Liver (tissue), 9 donors: ENCODE measurements around the gene CDK5R1. TPM values are rescaled to one million over a fixed set of nuclear protein-coding genes. Genes with fewer than 3 reads are reported as not detected.
A peak's percentile ranks its signal among the peaks of the same experiment; 100 is the strongest.

ENCODE experiments used
- DNase-seq: peaks from one replicate; pipeline ENCODE4 v3.0.0-alpha.2; 2017; ENCODE audit warnings: low spot score
- H3K27ac ChIP-seq, 2 donors: one replicate each; pipeline ENCODE4 v1.7.0; 2013; ENCODE audit warnings: inconsistent platforms in 2 of 2, low read length in 2 of 2, control low read depth in 1 of 2, low read depth in 1 of 2, mild to moderate bottlenecking in 1 of 2
- H3K27me3 ChIP-seq, 4 donors: one replicate each; pipeline versions ENCODE4 v1.6.1 to v1.7.0; 2013; ENCODE audit warnings: low read length in 3 of 4, inconsistent platforms in 1 of 4, mild to moderate bottlenecking in 1 of 4, moderate library complexity in 1 of 4; ENCODE audit not compliant: control insufficient read depth in 4 of 4, insufficient read depth in 4 of 4
- H3K36me3 ChIP-seq, 4 donors: one replicate each; pipeline versions ENCODE4 v1.6.1 to v1.7.0; 2013; ENCODE audit warnings: low read length in 3 of 4, mild to moderate bottlenecking in 3 of 4, low read depth in 1 of 4, moderate library complexity in 1 of 4; ENCODE audit not compliant: control insufficient read depth in 4 of 4, insufficient read depth in 3 of 4
- H3K4me1 ChIP-seq, 4 donors: one replicate each; pipeline versions ENCODE4 v1.6.1 to v1.7.0; 2013; ENCODE audit warnings: low read length in 3 of 4, mild to moderate bottlenecking in 3 of 4, moderate library complexity in 1 of 4; ENCODE audit not compliant: control insufficient read depth in 4 of 4, insufficient read depth in 4 of 4
- H3K4me3 ChIP-seq, 3 donors: one replicate each; pipeline versions ENCODE4 v1.6.1 to v1.7.0; 2013; ENCODE audit warnings: low read length in 3 of 3, control low read depth in 1 of 3, low read depth in 1 of 3, mild to moderate bottlenecking in 1 of 3
- H3K9ac ChIP-seq, 2 donors: one replicate each; pipeline ENCODE4 v1.7.0; 2013; ENCODE audit warnings: low read length in 2 of 2, mild to moderate bottlenecking in 2 of 2, moderate library complexity in 2 of 2, control low read depth in 1 of 2, low read depth in 1 of 2
- H3K9me3 ChIP-seq, 4 donors: one replicate each; pipeline versions ENCODE4 v1.6.1 to v1.7.0; 2013; ENCODE audit warnings: low read length in 3 of 4; ENCODE audit not compliant: control insufficient read depth in 4 of 4
- EGR1 ChIP-seq, 2 donors: IDR thresholded peaks; 2 replicates each; pipeline ENCODE4 v1.6.1; 2016 to 2018; ENCODE audit warnings: antibody characterized with exemption in 2 of 2, low read depth in 2 of 2
- FOXA1 ChIP-seq: IDR thresholded peaks from 2 replicates; pipeline ENCODE4 v1.6.1; 2016; ENCODE audit warnings: antibody characterized with exemption
- FOXA2 ChIP-seq: IDR thresholded peaks from 2 replicates; pipeline ENCODE4 v1.6.1; 2016; ENCODE audit warnings: antibody characterized with exemption
- GABPA ChIP-seq, 2 donors: IDR thresholded peaks in 1 of 2; conservative IDR thresholded peaks in 1 of 2; 2 replicates each; pipeline ENCODE4 v1.6.1; 2016; ENCODE audit warnings: antibody characterized with exemption in 2 of 2, mild to moderate bottlenecking in 1 of 2, moderate library complexity in 1 of 2
- HNF4A ChIP-seq, 2 donors: conservative IDR thresholded peaks; 2 replicates each; pipeline ENCODE4 v1.6.1; 2016; ENCODE audit warnings: antibody characterized with exemption in 2 of 2, mild to moderate bottlenecking in 2 of 2
- HNF4G ChIP-seq: IDR thresholded peaks from 2 replicates; pipeline ENCODE4 v1.6.1; 2016; ENCODE audit warnings: antibody characterized with exemption
- JUND ChIP-seq, 2 donors: IDR thresholded peaks; 2 replicates each; pipeline ENCODE4 v1.6.1; 2016; ENCODE audit warnings: antibody characterized with exemption in 2 of 2
- NR2F2 ChIP-seq: IDR thresholded peaks from 2 replicates; pipeline ENCODE4 v1.6.1; 2016; ENCODE audit warnings: antibody characterized with exemption
- RAD21 ChIP-seq, 2 donors: IDR thresholded peaks; 2 replicates each; pipeline ENCODE4 v1.6.1; 2016; ENCODE audit warnings: antibody characterized with exemption in 2 of 2, mild to moderate bottlenecking in 2 of 2
- RXRA ChIP-seq, 2 donors: IDR thresholded peaks; 2 replicates each; pipeline ENCODE4 v1.6.1; 2017 to 2018; ENCODE audit warnings: antibody characterized with exemption in 2 of 2, mild to moderate bottlenecking in 1 of 2
- TAF1 ChIP-seq: conservative IDR thresholded peaks from 2 replicates; pipeline ENCODE4 v1.6.1; 2016; ENCODE audit warnings: antibody characterized with exemption, mild to moderate bottlenecking
- YY1 ChIP-seq: IDR thresholded peaks from 2 replicates; pipeline ENCODE4 v1.6.1; 2016; ENCODE audit warnings: antibody characterized with exemption, mild to moderate bottlenecking
- WGBS: extraction: QIAGEN DNeasy Blood & Tissue Kit; methylation state at CpG from one replicate; pipeline ENCODE4 v1.1.7; 2013; 5-methylcytosine and 5-hydroxymethylcytosine counted together
- polyA plus RNA-seq, 2 donors: library from polyadenylated mRNA; stranded (reverse) in 1 of 2; unstranded in 1 of 2; fragments of 200-250 nt in 1 of 2; fragments of >200 nt in 1 of 2; fragmentation: Nextera tagmentation in 1 of 2; extraction: Ambion mirVana in 1 of 2; gene quantifications; one replicate each; pipeline versions ENCODE4 v1.2.1 to v1.2.3, GENCODE V29; 2013 to 2015
- total RNA-seq, 2 donors: library from RNA; depleted of rRNA; stranded (reverse); fragments of >200 nt; gene quantifications; one replicate each; pipeline ENCODE4 v1.2.3, GENCODE V29; 2014
- TF ChIP-seq, protein P1 (sequence below): IDR thresholded peaks from 2 replicates; pipeline ENCODE4 v1.6.1; 2016; ENCODE audit warnings: antibody characterized with exemption
- TF ChIP-seq, protein P2 (sequence below): IDR thresholded peaks from 2 replicates; pipeline ENCODE4 v1.6.1; 2016; ENCODE audit warnings: antibody characterized with exemption
- TF ChIP-seq, protein P3 (sequence below): IDR thresholded peaks from 2 replicates; pipeline ENCODE4 v1.6.1; 2016; ENCODE audit warnings: antibody characterized with exemption, mild to moderate bottlenecking
- TF ChIP-seq, protein P4 (sequence below): IDR thresholded peaks from 2 replicates; pipeline ENCODE4 v1.6.1; 2016; ENCODE audit warnings: antibody characterized with exemption
- TF ChIP-seq, protein P5 (sequence below): fragments of 150-350 bp; IDR thresholded peaks from 2 replicates; pipeline ENCODE4 v1.5.1; 2017; ENCODE audit warnings: improper control_type of control experiment, low read depth, low read length; ENCODE audit not compliant: missing input control
- donor health status: healthy.
- donor health status: healthy.
- donor health status: healthy.
- donor health status: healthy.
- donor health status: healthy.

CDK5R1 gene
- total and polyA plus RNA-seq, 4 donors, result 0.08 to 0.93 (median 0.64) TPM

DNA sequence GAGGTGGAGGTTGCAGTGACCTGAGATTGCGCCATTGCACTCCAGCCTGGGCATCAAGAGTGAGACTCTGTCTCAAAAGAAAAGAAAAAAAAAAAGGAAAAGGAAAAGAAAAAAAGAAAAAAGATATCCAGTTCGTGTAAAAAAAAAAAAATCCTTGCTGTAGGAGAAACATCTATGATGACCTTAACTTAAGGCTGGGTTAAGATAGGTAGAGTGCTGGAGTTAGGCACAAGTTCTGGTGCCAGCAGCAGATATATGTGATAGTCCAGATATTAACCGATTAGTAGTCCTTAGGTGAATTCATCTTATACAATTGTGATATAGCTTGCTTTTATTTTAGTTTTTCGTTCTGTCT, 25.3 kb upstream of the CDK5R1 start:
- no peaks in the 10 kb centered on the region for H3K27me3 ChIP-seq
- no peaks in the 10 kb centered on the region for H3K4me1 ChIP-seq
- WGBS, result 79% methylated on average over 4 of the region's 4 CpGs
- peaks cover 16 to 54% (median 38%) of the 10 kb centered on the region in 4 donors for H3K36me3 ChIP-seq
- H3K9me3 ChIP-seq, result no peaks in the 10 kb centered on the region
- no peak overlapping the region for H3K9ac ChIP-seq
- no peak overlapping the region for H3K27ac ChIP-seq
- no peak for DNase-seq
- no peak overlapping the region for H3K4me3 ChIP-seq
- TF ChIP-seq YY1 (no peak), JUND (IDR thresholded peaks at IDR 0.05) (no peak), NR2F2 (no peak), FOXA1 (no peak), GABPA (IDR thresholded peaks at IDR 0.05 in 1 of 2, conservative IDR thresholded peaks at IDR 0.05 in 1 of 2) (no peak), TAF1 (no peak), FOXA2 (no peak), RAD21 (IDR thresholded peaks at IDR 0.05) (no peak), HNF4G (no peak)
- TF ChIP-seq, protein P1, sequence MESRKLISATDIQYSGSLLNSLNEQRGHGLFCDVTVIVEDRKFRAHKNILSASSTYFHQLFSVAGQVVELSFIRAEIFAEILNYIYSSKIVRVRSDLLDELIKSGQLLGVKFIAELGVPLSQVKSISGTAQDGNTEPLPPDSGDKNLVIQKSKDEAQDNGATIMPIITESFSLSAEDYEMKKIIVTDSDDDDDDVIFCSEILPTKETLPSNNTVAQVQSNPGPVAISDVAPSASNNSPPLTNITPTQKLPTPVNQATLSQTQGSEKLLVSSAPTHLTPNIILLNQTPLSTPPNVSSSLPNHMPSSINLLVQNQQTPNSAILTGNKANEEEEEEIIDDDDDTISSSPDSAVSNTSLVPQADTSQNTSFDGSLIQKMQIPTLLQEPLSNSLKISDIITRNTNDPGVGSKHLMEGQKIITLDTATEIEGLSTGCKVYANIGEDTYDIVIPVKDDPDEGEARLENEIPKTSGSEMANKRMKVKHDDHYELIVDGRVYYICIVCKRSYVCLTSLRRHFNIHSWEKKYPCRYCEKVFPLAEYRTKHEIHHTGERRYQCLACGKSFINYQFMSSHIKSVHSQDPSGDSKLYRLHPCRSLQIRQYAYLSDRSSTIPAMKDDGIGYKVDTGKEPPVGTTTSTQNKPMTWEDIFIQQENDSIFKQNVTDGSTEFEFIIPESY, result no peak
- TF ChIP-seq, protein P2, sequence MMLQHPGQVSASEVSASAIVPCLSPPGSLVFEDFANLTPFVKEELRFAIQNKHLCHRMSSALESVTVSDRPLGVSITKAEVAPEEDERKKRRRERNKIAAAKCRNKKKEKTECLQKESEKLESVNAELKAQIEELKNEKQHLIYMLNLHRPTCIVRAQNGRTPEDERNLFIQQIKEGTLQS, result no peak
- TF ChIP-seq, protein P3, sequence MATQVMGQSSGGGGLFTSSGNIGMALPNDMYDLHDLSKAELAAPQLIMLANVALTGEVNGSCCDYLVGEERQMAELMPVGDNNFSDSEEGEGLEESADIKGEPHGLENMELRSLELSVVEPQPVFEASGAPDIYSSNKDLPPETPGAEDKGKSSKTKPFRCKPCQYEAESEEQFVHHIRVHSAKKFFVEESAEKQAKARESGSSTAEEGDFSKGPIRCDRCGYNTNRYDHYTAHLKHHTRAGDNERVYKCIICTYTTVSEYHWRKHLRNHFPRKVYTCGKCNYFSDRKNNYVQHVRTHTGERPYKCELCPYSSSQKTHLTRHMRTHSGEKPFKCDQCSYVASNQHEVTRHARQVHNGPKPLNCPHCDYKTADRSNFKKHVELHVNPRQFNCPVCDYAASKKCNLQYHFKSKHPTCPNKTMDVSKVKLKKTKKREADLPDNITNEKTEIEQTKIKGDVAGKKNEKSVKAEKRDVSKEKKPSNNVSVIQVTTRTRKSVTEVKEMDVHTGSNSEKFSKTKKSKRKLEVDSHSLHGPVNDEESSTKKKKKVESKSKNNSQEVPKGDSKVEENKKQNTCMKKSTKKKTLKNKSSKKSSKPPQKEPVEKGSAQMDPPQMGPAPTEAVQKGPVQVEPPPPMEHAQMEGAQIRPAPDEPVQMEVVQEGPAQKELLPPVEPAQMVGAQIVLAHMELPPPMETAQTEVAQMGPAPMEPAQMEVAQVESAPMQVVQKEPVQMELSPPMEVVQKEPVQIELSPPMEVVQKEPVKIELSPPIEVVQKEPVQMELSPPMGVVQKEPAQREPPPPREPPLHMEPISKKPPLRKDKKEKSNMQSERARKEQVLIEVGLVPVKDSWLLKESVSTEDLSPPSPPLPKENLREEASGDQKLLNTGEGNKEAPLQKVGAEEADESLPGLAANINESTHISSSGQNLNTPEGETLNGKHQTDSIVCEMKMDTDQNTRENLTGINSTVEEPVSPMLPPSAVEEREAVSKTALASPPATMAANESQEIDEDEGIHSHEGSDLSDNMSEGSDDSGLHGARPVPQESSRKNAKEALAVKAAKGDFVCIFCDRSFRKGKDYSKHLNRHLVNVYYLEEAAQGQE, result no peak
- TF ChIP-seq, protein P4, sequence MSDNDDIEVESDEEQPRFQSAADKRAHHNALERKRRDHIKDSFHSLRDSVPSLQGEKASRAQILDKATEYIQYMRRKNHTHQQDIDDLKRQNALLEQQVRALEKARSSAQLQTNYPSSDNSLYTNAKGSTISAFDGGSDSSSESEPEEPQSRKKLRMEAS, result no peak
- TF ChIP-seq, protein P5, sequence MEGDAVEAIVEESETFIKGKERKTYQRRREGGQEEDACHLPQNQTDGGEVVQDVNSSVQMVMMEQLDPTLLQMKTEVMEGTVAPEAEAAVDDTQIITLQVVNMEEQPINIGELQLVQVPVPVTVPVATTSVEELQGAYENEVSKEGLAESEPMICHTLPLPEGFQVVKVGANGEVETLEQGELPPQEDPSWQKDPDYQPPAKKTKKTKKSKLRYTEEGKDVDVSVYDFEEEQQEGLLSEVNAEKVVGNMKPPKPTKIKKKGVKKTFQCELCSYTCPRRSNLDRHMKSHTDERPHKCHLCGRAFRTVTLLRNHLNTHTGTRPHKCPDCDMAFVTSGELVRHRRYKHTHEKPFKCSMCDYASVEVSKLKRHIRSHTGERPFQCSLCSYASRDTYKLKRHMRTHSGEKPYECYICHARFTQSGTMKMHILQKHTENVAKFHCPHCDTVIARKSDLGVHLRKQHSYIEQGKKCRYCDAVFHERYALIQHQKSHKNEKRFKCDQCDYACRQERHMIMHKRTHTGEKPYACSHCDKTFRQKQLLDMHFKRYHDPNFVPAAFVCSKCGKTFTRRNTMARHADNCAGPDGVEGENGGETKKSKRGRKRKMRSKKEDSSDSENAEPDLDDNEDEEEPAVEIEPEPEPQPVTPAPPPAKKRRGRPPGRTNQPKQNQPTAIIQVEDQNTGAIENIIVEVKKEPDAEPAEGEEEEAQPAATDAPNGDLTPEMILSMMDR, result no peak

DNA sequence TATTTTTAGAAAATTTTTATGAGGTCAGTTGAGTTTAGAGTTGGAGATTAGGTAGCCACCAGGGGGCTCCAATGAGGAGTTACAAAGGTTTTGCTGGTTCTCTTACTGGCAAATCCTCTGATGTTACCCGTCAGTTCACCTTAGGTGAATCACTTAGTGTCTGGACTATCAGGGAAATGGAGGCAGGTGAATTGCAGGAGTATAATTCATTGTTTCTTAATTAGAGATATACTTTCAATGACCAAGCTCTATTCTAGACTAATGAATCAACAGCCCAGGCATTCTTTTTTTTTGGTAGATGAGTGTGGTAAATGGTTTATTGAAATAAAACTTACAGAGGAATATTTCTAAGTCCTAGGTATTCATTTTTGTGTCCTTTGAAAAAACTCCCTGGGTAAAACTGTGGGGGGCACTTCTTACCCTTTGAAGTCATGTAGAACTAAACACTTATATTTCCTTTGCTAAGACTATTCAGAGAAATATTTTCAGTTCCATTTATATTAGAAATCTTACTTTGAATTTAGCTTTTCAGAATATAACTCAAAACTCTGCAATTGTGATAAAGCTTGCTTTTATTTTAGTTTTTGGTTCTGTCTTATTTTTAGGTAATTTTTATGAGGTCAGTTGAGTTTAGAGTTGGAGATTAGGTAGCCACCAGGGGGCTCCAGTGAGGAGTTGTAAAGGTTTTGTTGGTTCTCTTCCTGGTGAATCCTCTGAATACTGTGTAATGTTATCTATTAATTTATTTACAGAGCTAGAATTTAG, 24.8 kb upstream of the CDK5R1 start:
- Histone ChIP-seq H3K9ac (no peak overlapping the region), H3K27me3 (no peaks in the 10 kb centered on the region), H3K36me3 (peaks cover 18 to 54% (median 38%) of the 10 kb centered on the region in 4 donors), H3K4me3 (no peak overlapping the region), H3K9me3 (no peaks in the 10 kb centered on the region), H3K4me1 (no peaks in the 10 kb centered on the region), H3K27ac (no peak overlapping the region)
- DNase-seq, result peak; percentile 63
- 40% methylated on average over 1 of the region's 1 CpG for WGBS
- TF ChIP-seq RXRA (IDR thresholded peaks at IDR 0.05), result peak; percentile 59 to 89
- TF ChIP-seq HNF4A (conservative IDR thresholded peaks at IDR 0.05), result peak in 1 of 2 donors; percentile 40
- TF ChIP-seq, protein P3, result no peak
- no peak for TF ChIP-seq NR2F2
- TF ChIP-seq RAD21 (IDR thresholded peaks at IDR 0.05), result peak; percentile 52 to 65
- TF ChIP-seq, protein P4, result no peak
- TF ChIP-seq TAF1, result no peak
- TF ChIP-seq, protein P2, result no peak
- TF ChIP-seq EGR1 (IDR thresholded peaks at IDR 0.05; ENCODE audit: low read depth in 2 of 2), result no peak
- no peak for TF ChIP-seq JUND (IDR thresholded peaks at IDR 0.05)
- no peak for TF ChIP-seq YY1
